ENCODE data around the gene FBXW4.

The FBXW4 gene

GRCh38 chr10:101695404-101695890, 477 bp upstream of the FBXW4 start:
- DNase-seq = no peak

GRCh38 chr10:101693978-101694673, 844 bp downstream of the FBXW4 start:
- DNase-seq = no peak

- no peak for DNase-seq
Measured at GRCh38 chr10:101693651-101693977, 1.4 kb downstream of the FBXW4 start.

GRCh38 chr10:101691081-101691480, 3.9 kb downstream of the FBXW4 start:
- DNase-seq = no peak

GRCh38 chr10:101690461-101690860, 4.5 kb downstream of the FBXW4 start:
- no peak for DNase-seq

- DNase-seq = no peak
Measured at GRCh38 chr10:101687071-101687658, 7.8 kb downstream of the FBXW4 start.

GRCh38 chr10:101686133-101686925, 8.6 kb downstream of the FBXW4 start:
- no peak for DNase-seq

- DNase-seq = no peak
Measured at GRCh38 chr10:101684782-101685181, 10.2 kb downstream of the FBXW4 start.

GRCh38 chr10:101683276-101683675, 11.7 kb downstream of the FBXW4 start:
- no peak for DNase-seq

GRCh38 chr10:101682172-101682825, 12.7 kb downstream of the FBXW4 start:
- DNase-seq = no peak

GRCh38 chr10:101676565-101676964, 18.4 kb downstream of the FBXW4 start:
- DNase-seq = no peak

- no peak for DNase-seq
Measured at GRCh38 chr10:101675115-101675514, 19.9 kb downstream of the FBXW4 start.

- no peak for DNase-seq
Measured at GRCh38 chr10:101672536-101672935, 22.4 kb downstream of the FBXW4 start.

- DNase-seq = no peak
Measured at GRCh38 chr10:101671453-101671852, 23.5 kb downstream of the FBXW4 start.

GRCh38 chr10:101670635-101671034, 24.3 kb downstream of the FBXW4 start:
- no peak for DNase-seq

- DNase-seq = no peak
Measured at GRCh38 chr10:101669181-101669580, 25.8 kb downstream of the FBXW4 start.

- DNase-seq = no peak
Measured at GRCh38 chr10:101668566-101668965, 26.4 kb downstream of the FBXW4 start.

GRCh38 chr10:101666083-101666482, 28.9 kb downstream of the FBXW4 start:
- no peak for DNase-seq

- DNase-seq = no peak
Measured at GRCh38 chr10:101663097-101663496, 31.9 kb downstream of the FBXW4 start.

- no peak for DNase-seq
Measured at GRCh38 chr10:101660256-101660655, 34.7 kb downstream of the FBXW4 start.

- no peak for DNase-seq
Measured at GRCh38 chr10:101658975-101659374, 36.0 kb downstream of the FBXW4 start.

- DNase-seq = no peak
Measured at GRCh38 chr10:101656890-101657289, 38.1 kb downstream of the FBXW4 start.

GRCh38 chr10:101655570-101655969, 39.4 kb downstream of the FBXW4 start:
- DNase-seq = no peak

- no peak for DNase-seq
Measured at GRCh38 chr10:101653536-101653935, 41.4 kb downstream of the FBXW4 start.

Data from NCI-H2029 (cell line).